ENCODE measurements around the gene DNAH6.

GRCh38 chr2:84833481-84834150 is 317.3 kb downstream of the DNAH6 start:
- TF ChIP-seq POLR2A (IDR thresholded peaks at IDR 0.05): no peak
- no peak for TF ChIP-seq CTCF (IDR thresholded peaks at IDR 0.05)

Data from right lobe of liver (tissue), 4 donors.